Measurements from ENCODE around the gene STX1A. TPM values are rescaled to one million over a fixed set of nuclear protein-coding genes. Genes with fewer than 3 reads are reported as not detected.
"Not testable (repeated sequence)": the region's sequence is repeated elsewhere in the genome, so short reads cannot be mapped to it uniquely, and the experiment has no call there.

The STX1A gene
- total and polyA plus RNA-seq, 12 donors: 0.88 to 3.4 (median 2.1) TPM

- Histone ChIP-seq H3K27ac (peak overlapping the region in 7 of 10 donors; percentile 15 to 63 (median 25)), H3K9me3 (no peaks in the 10 kb centered on the region), H3K36me3 (no peaks in the 10 kb centered on the region), H3K4me1 (peaks cover 0 to 44% (median 24%) of the 10 kb centered on the region in 9 donors), H3K27me3 (peaks cover 0 to 52% (median 6%) of the 10 kb centered on the region in 7 donors), H3K4me3 (no peak overlapping the region)
- ATAC-seq (peak; percentile 21 to 89 (median 82)), DNase-seq (peak; percentile 72 to 78)
- no peak for TF ChIP-seq CTCF (IDR thresholded peaks at IDR 0.05)
- 45 to 56% methylated on average over 3 of the region's 3 CpGs for WGBS, 2 donors
- intact Hi-C loops (cut with DNase I): loop anchor here in 1 of 10 donors (10.0 kb wide), 1 partner anchor 57 kb away; the partner anchor contains the start of gene VPS37D
These were observed 1.9 kb upstream of the STX1A start for GRCh38 chr7:73721377-73721817.

GRCh38 chr7:73720443-73720842, 974 bp upstream of the STX1A start:
- Histone ChIP-seq H3K27me3 (peaks cover 0 to 52% (median 0%) of the 10 kb centered on the region in 7 donors), H3K4me1 (peaks cover 0 to 44% (median 25%) of the 10 kb centered on the region in 9 donors)
- H3K27ac ChIP-seq, H3K4me3 ChIP-seq, ATAC-seq, H3K36me3 ChIP-seq, DNase-seq, H3K9me3 ChIP-seq: not testable (repeated sequence)
- intact Hi-C loops (cut with DNase I): loop anchor here in 1 of 10 donors (10.0 kb wide), 1 partner anchor 56 kb away; the partner anchor contains the start of gene VPS37D
- 96% methylated on average over 9 of the region's 9 CpGs for whole genome bisulfite sequencing, 2 donors

- H3K4me1 ChIP-seq: peaks cover 0 to 44% (median 25%) of the 10 kb centered on the region in 9 donors
- peak overlapping the region; percentile 18 to 88 (median 71) for H3K4me3 ChIP-seq
- no peaks in the 10 kb centered on the region for H3K36me3 ChIP-seq
- H3K27ac ChIP-seq: no peak overlapping the region
- DNase-seq: no peak
- WGBS, 2 donors: 9 to 11% methylated on average over 12 to 16 of the region's 16 CpGs
- intact Hi-C loops (cut with DNase I): loop anchor here in 1 of 10 donors (10.0 kb wide), 1 partner anchor 55 kb away; the partner anchor contains the start of gene VPS37D
- peak in 2 of 8 donors; percentile 1 to 18 for ATAC-seq
- TF ChIP-seq CTCF (IDR thresholded peaks at IDR 0.05): no peak
- no peaks in the 10 kb centered on the region for H3K9me3 ChIP-seq
- peaks cover 0 to 52% (median 0%) of the 10 kb centered on the region in 7 donors for H3K27me3 ChIP-seq
These were observed 319 bp upstream of the STX1A start for GRCh38 chr7:73719806-73720169.

GRCh38 chr7:73718438-73718881, 1.0 kb downstream of the STX1A start:
- Histone ChIP-seq H3K4me3 (peak overlapping the region; percentile 55 to 88 (median 74)), H3K9me3 (no peaks in the 10 kb centered on the region), H3K4me1 (peaks cover 0 to 44% (median 25%) of the 10 kb centered on the region in 9 donors), H3K36me3 (no peaks in the 10 kb centered on the region), H3K27me3 (peaks cover 0 to 60% (median 0%) of the 10 kb centered on the region in 7 donors), H3K27ac (peak overlapping the region in 2 of 10 donors; percentile 34 to 70)
- 40 to 54% methylated on average over 9 of the region's 9 CpGs for WGBS, 2 donors
- ATAC-seq (no peak), DNase-seq (no peak)
- TF ChIP-seq CTCF (IDR thresholded peaks at IDR 0.05): no peak
- intact Hi-C loops (cut with DNase I): no loop called here

GRCh38 chr7:73717991-73718405, 1.5 kb downstream of the STX1A start:
- WGBS, 2 donors: 65 to 74% methylated on average over 10 of the region's 10 CpGs
- Histone ChIP-seq H3K9me3 (no peaks in the 10 kb centered on the region), H3K27me3 (peaks cover 0 to 64% (median 0%) of the 10 kb centered on the region in 7 donors), H3K36me3 (no peaks in the 10 kb centered on the region), H3K4me1 (peaks cover 0 to 44% (median 25%) of the 10 kb centered on the region in 9 donors), H3K27ac (peak overlapping the region in 1 of 10 donors; percentile 31), H3K4me3 (peak overlapping the region in 3 of 10 donors; percentile 68 to 76 (median 75))
- TF ChIP-seq CTCF (IDR thresholded peaks at IDR 0.05): no peak
- DNase-seq (no peak), ATAC-seq (no peak)
- intact Hi-C loops (cut with DNase I): no loop called here
